ENCODE measurements around the gene PHGDH. TPM values are rescaled to one million over a fixed set of nuclear protein-coding genes. Genes with fewer than 3 reads are reported as not detected.

PHGDH gene
- total RNA-seq, 2 donors from 2014 or later, result 6.3 to 11.6 TPM

GRCh38 chr1:119673171-119673940, 38.4 kb upstream of the PHGDH start:
- Histone ChIP-seq H3K36me3 (no peaks in the 10 kb centered on the region), H3K27ac (no peak overlapping the region), H3K9me3 (no peaks in the 10 kb centered on the region), H3K9ac (ENCODE audit: low read depth in 2 of 2, low read length in 2 of 2) (no peak overlapping the region), H3K4me1 (no peaks in the 10 kb centered on the region), H3K4me3 (no peak overlapping the region), H3K27me3 (no peaks in the 10 kb centered on the region)
- intact Hi-C loops (cut with DNase I), result no loop called here
- no peak for TF ChIP-seq CTCF (IDR thresholded peaks at IDR 0.05)
- DNase-seq, result no peak

DNA sequence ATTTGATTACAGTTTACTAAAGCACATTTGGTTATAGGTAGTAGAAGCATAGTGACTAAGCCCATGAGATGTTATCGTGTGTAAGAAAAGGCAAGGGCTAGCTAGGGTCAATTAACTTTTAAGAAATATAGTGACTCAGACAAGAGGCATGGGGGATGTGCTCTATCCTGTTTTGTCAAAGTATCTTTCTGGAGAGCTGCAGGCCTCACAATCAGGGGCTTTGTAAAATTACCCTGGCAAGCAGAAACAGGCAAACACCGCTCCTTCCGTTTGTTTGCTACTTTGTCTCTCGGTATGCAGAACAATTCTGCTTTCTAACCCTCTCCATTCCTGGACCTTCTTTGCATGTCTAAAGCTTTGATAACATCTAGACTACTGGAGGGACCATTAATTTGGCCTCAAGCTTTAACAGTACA, 37.6 kb upstream of the PHGDH start:
- H3K27ac ChIP-seq, result no peak overlapping the region
- H3K4me1 ChIP-seq, result no peaks in the 10 kb centered on the region
- no peak overlapping the region for H3K9ac ChIP-seq (ENCODE audit: low read depth in 2 of 2, low read length in 2 of 2)
- intact Hi-C loops (cut with DNase I), result no loop called here
- H3K9me3 ChIP-seq, result no peaks in the 10 kb centered on the region
- H3K4me3 ChIP-seq, result no peak overlapping the region
- no peaks in the 10 kb centered on the region for H3K36me3 ChIP-seq
- H3K27me3 ChIP-seq, result no peaks in the 10 kb centered on the region
- DNase-seq, result no peak
- TF ChIP-seq CTCF (IDR thresholded peaks at IDR 0.05), result no peak

- no peak overlapping the region for H3K9ac ChIP-seq (ENCODE audit: low read depth in 2 of 2, low read length in 2 of 2)
These were observed 36.9 kb upstream of the PHGDH start for GRCh38 chr1:119674835-119675289.

GRCh38 chr1:119675349-119676345, 36.1 kb upstream of the PHGDH start:
- no peaks in the 10 kb centered on the region for H3K27me3 ChIP-seq
- intact Hi-C loops (cut with DNase I), result loop anchor here (5.0 kb wide), 1 partner anchor 63 kb away; no protein-coding TSS in a partner anchor
- no peak overlapping the region for H3K27ac ChIP-seq
- DNase-seq, result peak; percentile 92
- H3K9ac ChIP-seq (ENCODE audit: low read depth in 2 of 2, low read length in 2 of 2), result peak overlapping the region in 1 of 2 donors; percentile 46
- no peaks in the 10 kb centered on the region for H3K9me3 ChIP-seq
- no peaks in the 10 kb centered on the region for H3K36me3 ChIP-seq
- peak overlapping the region; percentile 19 for H3K4me3 ChIP-seq
- H3K4me1 ChIP-seq, result no peaks in the 10 kb centered on the region
- peak; percentile 74 for TF ChIP-seq CTCF (IDR thresholded peaks at IDR 0.05)

More at GRCh38 chr1:119674835-119675289, 36.9 kb upstream of the PHGDH start:
- DNase-seq, result peak; percentile 52
- H3K27me3 ChIP-seq, result no peaks in the 10 kb centered on the region
- TF ChIP-seq CTCF (IDR thresholded peaks at IDR 0.05), result no peak
- intact Hi-C loops (cut with DNase I), result loop anchor here (5.0 kb wide), 1 partner anchor 63 kb away; no protein-coding TSS in a partner anchor
- no peak overlapping the region for H3K27ac ChIP-seq
- H3K4me1 ChIP-seq, result no peaks in the 10 kb centered on the region
- H3K36me3 ChIP-seq, result no peaks in the 10 kb centered on the region
- no peaks in the 10 kb centered on the region for H3K9me3 ChIP-seq
- no peak overlapping the region for H3K4me3 ChIP-seq

GRCh38 chr1:119676571-119677206, 35.0 kb upstream of the PHGDH start:
- H3K27me3 ChIP-seq, result no peaks in the 10 kb centered on the region
- H3K9me3 ChIP-seq, result no peaks in the 10 kb centered on the region
- H3K27ac ChIP-seq, result no peak overlapping the region
- intact Hi-C loops (cut with DNase I), result loop anchor here (5.0 kb wide), 1 partner anchor 64 kb away; no protein-coding TSS in a partner anchor
- no peaks in the 10 kb centered on the region for H3K36me3 ChIP-seq
- no peak overlapping the region for H3K4me3 ChIP-seq
- no peak for DNase-seq
- no peak overlapping the region for H3K9ac ChIP-seq (ENCODE audit: low read depth in 2 of 2, low read length in 2 of 2)
- H3K4me1 ChIP-seq, result no peaks in the 10 kb centered on the region
- TF ChIP-seq CTCF (IDR thresholded peaks at IDR 0.05), result no peak

Measured in colonic mucosa (tissue), 4 donors.